Spleen (tissue), 11 donors: Measurements from ENCODE around the gene KLHL42. TPM values are rescaled to one million over a fixed set of nuclear protein-coding genes. Genes with fewer than 3 reads are reported as not detected.

Experiments used
- DNase-seq: peaks from one replicate; pipeline ENCODE4 v3.0.0-alpha.2; 2020
- H3K27ac ChIP-seq, 8 donors: fragments of 200-600 bp; sonication (generic) in 7 of 8; 1 replicate in 4 of 8; 2 replicates in 4 of 8; pipeline versions ENCODE4 v1.5.0 to v1.8.0; 2016 to 2021; ENCODE audit warnings: inconsistent platforms in 4 of 8, mild to moderate bottlenecking in 4 of 8, moderate library complexity in 1 of 8
- H3K27me3 ChIP-seq, 7 donors: fragments of 200-600 bp; sonication (generic) in 6 of 7; replicated peaks in 1 of 7; 1 replicate in 4 of 7; 2 replicates in 3 of 7; pipeline versions ENCODE4 v1.5.0 to v1.8.0; 2016 to 2021; ENCODE audit warnings: inconsistent platforms in 3 of 7, mild to moderate bottlenecking in 1 of 7
- H3K36me3 ChIP-seq, 6 donors: fragments of 200-600 bp; sonication (generic) in 5 of 6; 1 replicate in 4 of 6; 2 replicates in 2 of 6; pipeline versions ENCODE4 v1.5.0 to v1.8.0; 2016 to 2021; ENCODE audit warnings: inconsistent platforms in 2 of 6
- H3K4me1 ChIP-seq, 6 donors: fragments of 200-600 bp; sonication (generic) in 5 of 6; 1 replicate in 3 of 6; 2 replicates in 3 of 6; pipeline versions ENCODE4 v1.5.0 to v1.8.0; 2016 to 2021; ENCODE audit warnings: inconsistent platforms in 3 of 6
- H3K4me3 ChIP-seq, 8 donors: fragments of 200-600 bp; sonication (generic) in 7 of 8; 1 replicate in 4 of 8; 2 replicates in 4 of 8; pipeline versions ENCODE4 v1.5.0 to v1.8.0; 2016 to 2021; ENCODE audit warnings: inconsistent platforms in 4 of 8, mild to moderate bottlenecking in 4 of 8, moderate library complexity in 2 of 8
- H3K9me3 ChIP-seq, 8 donors: fragments of 200-600 bp; sonication (generic) in 7 of 8; 1 replicate in 4 of 8; 2 replicates in 4 of 8; pipeline versions ENCODE4 v1.5.0 to v1.8.0; 2016 to 2021; ENCODE audit warnings: inconsistent platforms in 4 of 8
- CTCF ChIP-seq, 11 experiments: fragments of 200-600 bp in 7 of 11; fragments of 450-650 bp in 4 of 11; sonication (generic) in 4 of 11; IDR thresholded peaks in 8 of 11; conservative IDR thresholded peaks in 3 of 11; 1 replicate in 7 of 11; 2 replicates in 4 of 11; pipeline versions ENCODE4 v1.4.0 to v1.8.0; 2016 to 2021; ENCODE audit warnings: antibody characterized with exemption in 11 of 11, inconsistent platforms in 4 of 11, mild to moderate bottlenecking in 1 of 11
- POLR2A ChIP-seq, 3 donors: fragments of 450-650 bp; IDR thresholded peaks; one replicate each; pipeline ENCODE4 v1.5.1; 2017; ENCODE audit warnings: antibody characterized with exemption in 3 of 3, mild to moderate bottlenecking in 1 of 3
- POLR2AphosphoS5 ChIP-seq, 3 donors: sonication (generic); formaldehyde crosslinking; IDR thresholded peaks; one replicate each; pipeline ENCODE4 v1.5.1; 2017; ENCODE audit warnings: antibody characterized with exemption in 3 of 3
- WGBS, 5 donors: extraction: QIAGEN DNeasy Blood & Tissue Kit in 3 of 5; methylation state at CpG; one replicate each; pipeline versions ENCODE4 v1.1.5 to v1.1.7; 2013 to 2018; 5-methylcytosine and 5-hydroxymethylcytosine counted together
- intact Hi-C: fragments of 100-400 bp; cut with DNase I; formaldehyde crosslinking; loops from one replicate; pipeline ENCODE4 v1.15.0; 2023; ENCODE audit warnings: low total_unique reads
- polyA plus RNA-seq, 3 donors: library from polyadenylated mRNA; stranded (reverse); fragments of 200-250 nt; gene quantifications; one replicate each; pipeline ENCODE4 v1.2.1, GENCODE V29; 2013
- total RNA-seq, 7 donors: library from RNA; depleted of rRNA in 3 of 7; stranded (reverse); fragments of >200 nt in 3 of 7; fragmentation: NEBNext Ultra II Directional in 4 of 7; extraction: Animal tissue kit (Norgen Biotek cat#: 25700) in 4 of 7; gene quantifications; one replicate each; pipeline versions ENCODE4 v1.1.0 to v1.2.1, GENCODE V29; 2016 to 2021
- donor health status: healthy with polysubstance abuse.
- donor health status: DM: no; HTN: no; CAD: no; lungs with moderate emphysema.
- donor health status: DM: no; HTN: no; CAD: no.
- donor health status: Bipolar disorder and iron deficiency.
- donor health status: healthy.
- donor health status: DM: no; HTN: no; CAD: no.
- donor health status: DM: yes; HTN: yes; CAD: no.

Gene KLHL42
- total and polyA plus RNA-seq, 10 donors: 4.4 to 24.9 (median 16.7) TPM

DNA sequence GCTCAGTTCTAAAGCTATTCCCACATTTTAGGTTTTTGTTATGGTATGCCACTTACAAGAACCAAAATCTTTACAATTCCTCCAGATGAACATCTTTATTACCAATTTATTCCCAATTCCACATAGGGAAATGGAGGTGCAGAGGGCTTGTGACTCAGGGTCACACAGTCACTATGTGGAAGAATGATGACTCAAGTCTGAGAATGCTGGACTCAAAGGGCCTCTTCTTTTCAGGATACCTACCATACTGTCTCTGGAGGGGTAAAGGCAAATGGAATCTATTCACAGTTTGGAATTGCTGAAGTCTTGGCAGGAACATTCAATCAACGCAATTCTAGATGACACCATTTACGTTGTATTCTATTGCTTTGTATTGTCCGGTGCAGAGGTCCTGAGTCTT, 48.2 kb downstream of the KLHL42 start:
- peaks cover 0 to 4% (median 0%) of the 10 kb centered on the region in 7 donors for H3K27me3 ChIP-seq
- no peak overlapping the region for H3K4me3 ChIP-seq
- no peaks in the 10 kb centered on the region for H3K9me3 ChIP-seq
- TF ChIP-seq POLR2AphosphoS5 (IDR thresholded peaks at IDR 0.05) (no peak), CTCF (IDR thresholded peaks at IDR 0.05 in 8 of 11, conservative IDR thresholded peaks at IDR 0.05 in 3 of 11) (no peak), POLR2A (IDR thresholded peaks at IDR 0.05) (no peak)
- H3K36me3 ChIP-seq: no peaks in the 10 kb centered on the region
- H3K4me1 ChIP-seq: no peaks in the 10 kb centered on the region
- DNase-seq: no peak
- WGBS, 5 donors: 94 to 98% (median 96%) methylated on average over 3 of the region's 3 CpGs
- no peak overlapping the region for H3K27ac ChIP-seq
- intact Hi-C loops: no loop called here

DNA sequence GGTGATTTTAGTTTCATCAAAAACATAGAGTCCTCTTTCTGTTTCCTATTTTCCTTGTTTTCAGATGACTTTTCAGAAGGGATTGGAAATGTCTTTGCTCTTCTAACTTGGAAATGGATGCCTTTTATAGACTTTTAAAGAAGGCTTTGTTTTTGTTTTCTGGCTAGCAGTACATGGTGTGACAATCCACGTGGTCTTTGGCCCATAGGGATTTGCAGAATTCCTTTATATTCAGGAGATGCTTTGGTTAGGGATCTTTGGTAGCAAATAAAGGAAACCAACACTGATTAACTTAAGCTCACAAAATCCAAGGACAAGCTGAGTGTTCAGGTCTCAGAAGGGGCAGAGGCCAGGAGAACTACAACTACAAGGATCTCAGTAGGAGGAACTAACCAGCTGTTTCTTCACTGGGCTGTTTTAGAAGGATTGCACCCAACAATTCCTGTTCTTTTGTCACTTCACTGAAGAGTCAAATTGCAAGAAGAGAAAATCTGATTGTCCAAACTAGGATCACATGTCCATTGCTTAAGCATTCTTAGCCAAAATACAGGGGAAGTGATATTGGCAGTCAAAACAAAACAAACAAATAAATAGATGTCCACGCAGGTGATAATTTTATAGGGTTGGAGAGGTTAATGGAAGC, 58.6 kb downstream of the KLHL42 start:
- DNase-seq: no peak
- WGBS, 5 donors: 72 to 84% (median 77%) methylated on average over 2 of the region's 2 CpGs
- Histone ChIP-seq H3K4me3 (no peak overlapping the region), H3K27ac (no peak overlapping the region), H3K4me1 (peaks cover 0 to 10% (median 0%) of the 10 kb centered on the region in 6 donors), H3K27me3 (no peaks in the 10 kb centered on the region), H3K36me3 (no peaks in the 10 kb centered on the region), H3K9me3 (peaks cover 0 to 10% (median 2%) of the 10 kb centered on the region in 8 donors)
- intact Hi-C loops: no loop called here
- TF ChIP-seq POLR2A (IDR thresholded peaks at IDR 0.05) (no peak), CTCF (IDR thresholded peaks at IDR 0.05 in 8 of 11, conservative IDR thresholded peaks at IDR 0.05 in 3 of 11) (no peak), POLR2AphosphoS5 (IDR thresholded peaks at IDR 0.05) (no peak)

DNA sequence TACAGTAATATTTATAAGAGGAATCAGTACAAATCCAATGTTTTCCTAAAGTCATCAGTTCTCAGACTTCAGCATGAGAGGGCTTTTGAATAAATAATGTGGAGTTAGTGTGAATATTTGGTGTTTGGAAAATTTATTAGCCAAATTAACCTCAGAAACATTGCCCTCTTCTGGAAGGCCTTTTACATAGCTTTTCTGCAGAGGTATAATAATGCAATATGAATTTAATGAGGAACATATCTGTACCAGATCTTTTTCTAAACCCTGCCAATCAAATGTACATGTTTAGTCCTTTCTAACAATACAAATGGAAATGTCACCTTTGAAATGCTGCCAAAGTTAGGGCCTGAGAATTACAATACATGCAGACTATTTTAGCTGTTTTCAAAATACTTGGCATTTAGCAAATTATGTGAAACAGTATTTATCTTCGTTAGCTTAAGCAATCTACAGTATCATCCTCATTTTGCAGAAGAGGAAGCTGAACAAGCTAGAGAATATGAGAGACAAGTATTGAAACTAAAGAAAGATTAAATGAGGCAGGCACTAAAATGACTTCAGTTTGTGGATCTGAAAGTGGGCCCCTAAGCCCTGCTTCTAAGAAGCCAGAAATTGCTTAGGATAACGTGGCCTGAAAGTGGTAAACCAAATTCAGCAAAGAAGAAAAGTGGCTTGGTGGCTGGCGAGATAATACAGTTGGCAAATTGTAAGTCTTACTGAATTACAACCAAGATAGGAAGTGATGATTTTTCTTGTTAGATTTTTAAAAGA, 60.4 kb downstream of the KLHL42 start:
- 43 to 62% (median 61%) methylated on average over 3 of the region's 3 CpGs for WGBS, 5 donors
- Histone ChIP-seq H3K27me3 (no peaks in the 10 kb centered on the region), H3K9me3 (no peaks in the 10 kb centered on the region), H3K4me3 (no peak overlapping the region), H3K36me3 (no peaks in the 10 kb centered on the region), H3K4me1 (peaks cover 0 to 10% (median 0%) of the 10 kb centered on the region in 6 donors), H3K27ac (no peak overlapping the region)
- TF ChIP-seq POLR2A (IDR thresholded peaks at IDR 0.05) (no peak), CTCF (IDR thresholded peaks at IDR 0.05 in 8 of 11, conservative IDR thresholded peaks at IDR 0.05 in 3 of 11) (peak in 1 of 11 experiments; percentile 6)
- intact Hi-C loops: no loop called here
- no peak for DNase-seq

- no peaks in the 10 kb centered on the region for H3K36me3 ChIP-seq
- peaks cover 0 to 10% (median 0%) of the 10 kb centered on the region in 6 donors for H3K4me1 ChIP-seq
- H3K27ac ChIP-seq: no peak overlapping the region
- intact Hi-C loops: no loop called here
- TF ChIP-seq CTCF (IDR thresholded peaks at IDR 0.05 in 8 of 11, conservative IDR thresholded peaks at IDR 0.05 in 3 of 11): no peak
- no peak for TF ChIP-seq POLR2AphosphoS5 (IDR thresholded peaks at IDR 0.05)
- TF ChIP-seq POLR2A (IDR thresholded peaks at IDR 0.05): no peak
- 39 to 65% (median 52%) methylated on average over 5 of the region's 5 CpGs for WGBS, 5 donors
- no peak for DNase-seq
- H3K27me3 ChIP-seq: no peaks in the 10 kb centered on the region
- H3K4me3 ChIP-seq: no peak overlapping the region
- no peaks in the 10 kb centered on the region for H3K9me3 ChIP-seq
Measured at GRCh38 chr12:27841392-27841882, 61.4 kb downstream of the KLHL42 start.
